ENCODE measurements around the gene KATNIP.
A peak's percentile ranks its signal among the peaks of the same experiment; 100 is the strongest.

KATNIP gene

DNA sequence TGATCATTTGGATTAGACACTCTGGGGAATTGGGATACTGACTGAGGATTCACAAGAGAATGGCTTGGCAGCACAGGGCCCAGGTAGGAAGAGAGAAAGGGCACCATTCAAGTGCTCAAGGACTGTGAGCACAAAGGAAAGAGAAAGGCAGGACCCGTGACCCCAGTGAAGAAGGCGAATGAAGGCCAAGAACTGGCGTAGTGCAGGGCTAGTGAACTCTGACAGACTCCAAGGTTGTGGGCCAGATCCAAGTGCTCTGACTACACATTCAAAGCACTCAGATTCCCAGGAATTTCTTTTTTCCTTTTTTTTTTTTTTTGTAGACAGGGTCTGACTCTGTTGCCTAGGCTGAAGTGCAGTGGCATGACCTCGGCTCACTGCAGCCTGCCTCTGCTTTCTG lies 5.3 kb upstream of the KATNIP start:
- in situ Hi-C loops (cut with MboI; ENCODE audit: low pct_unique_long_range_greater_than_20kb, low sequenced_read_pairs, unreplicated experiment), result no loop called here
- TF ChIP-seq, protein P1, sequence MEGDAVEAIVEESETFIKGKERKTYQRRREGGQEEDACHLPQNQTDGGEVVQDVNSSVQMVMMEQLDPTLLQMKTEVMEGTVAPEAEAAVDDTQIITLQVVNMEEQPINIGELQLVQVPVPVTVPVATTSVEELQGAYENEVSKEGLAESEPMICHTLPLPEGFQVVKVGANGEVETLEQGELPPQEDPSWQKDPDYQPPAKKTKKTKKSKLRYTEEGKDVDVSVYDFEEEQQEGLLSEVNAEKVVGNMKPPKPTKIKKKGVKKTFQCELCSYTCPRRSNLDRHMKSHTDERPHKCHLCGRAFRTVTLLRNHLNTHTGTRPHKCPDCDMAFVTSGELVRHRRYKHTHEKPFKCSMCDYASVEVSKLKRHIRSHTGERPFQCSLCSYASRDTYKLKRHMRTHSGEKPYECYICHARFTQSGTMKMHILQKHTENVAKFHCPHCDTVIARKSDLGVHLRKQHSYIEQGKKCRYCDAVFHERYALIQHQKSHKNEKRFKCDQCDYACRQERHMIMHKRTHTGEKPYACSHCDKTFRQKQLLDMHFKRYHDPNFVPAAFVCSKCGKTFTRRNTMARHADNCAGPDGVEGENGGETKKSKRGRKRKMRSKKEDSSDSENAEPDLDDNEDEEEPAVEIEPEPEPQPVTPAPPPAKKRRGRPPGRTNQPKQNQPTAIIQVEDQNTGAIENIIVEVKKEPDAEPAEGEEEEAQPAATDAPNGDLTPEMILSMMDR (IDR thresholded peaks at IDR 0.05; ENCODE audit: extremely low read depth, insufficient read depth, missing control alignments), result no peak
- DNase-seq (ENCODE audit: low spot score), result no peak

DNA sequence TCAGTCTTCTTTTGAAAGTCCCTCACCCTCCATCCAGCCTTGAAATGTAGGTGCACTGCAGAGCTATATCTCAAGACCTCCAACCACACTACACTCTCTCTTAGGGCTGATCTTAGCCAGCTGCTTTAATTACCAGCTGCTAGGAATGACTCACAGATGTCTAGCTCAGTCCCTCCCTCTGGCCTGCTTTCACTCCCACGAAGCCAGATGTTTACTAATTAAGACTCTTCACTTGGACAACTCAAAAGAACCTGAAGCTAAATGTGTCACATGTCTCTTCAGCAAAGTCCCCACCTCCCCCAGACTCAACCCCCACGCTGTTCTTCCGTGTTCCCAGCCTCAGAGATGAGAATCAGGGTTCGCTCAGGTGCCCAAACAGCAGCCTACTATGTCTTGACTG lies 2.8 kb upstream of the KATNIP start:
- peak; percentile 60 for DNase-seq (ENCODE audit: low spot score)
- in situ Hi-C loops (cut with MboI; ENCODE audit: low pct_unique_long_range_greater_than_20kb, low sequenced_read_pairs, unreplicated experiment), result no loop called here
- TF ChIP-seq, protein P1 (IDR thresholded peaks at IDR 0.05; ENCODE audit: extremely low read depth, insufficient read depth, missing control alignments), result no peak

DNA sequence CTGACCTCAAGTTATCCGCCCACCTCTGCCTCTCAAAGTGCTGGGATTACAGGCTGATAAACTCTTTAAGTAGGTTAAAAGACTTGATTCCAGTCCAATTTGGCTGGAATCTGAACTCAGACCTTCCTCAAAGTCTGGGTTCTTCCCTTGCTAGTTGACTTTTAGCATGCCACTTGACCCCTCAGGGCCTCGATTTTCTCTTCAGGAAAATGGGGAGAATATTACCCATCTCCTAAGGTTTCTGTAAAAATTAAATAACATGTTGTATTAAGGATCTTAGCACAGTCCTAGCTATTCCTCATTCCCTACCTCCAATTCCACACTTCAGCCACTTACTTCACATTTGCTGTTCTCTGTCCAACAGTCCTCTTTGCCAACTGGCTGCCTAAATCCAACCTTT lies 2.1 kb upstream of the KATNIP start:
- DNase-seq (ENCODE audit: low spot score), result no peak
- TF ChIP-seq, protein P1 (IDR thresholded peaks at IDR 0.05; ENCODE audit: extremely low read depth, insufficient read depth, missing control alignments), result no peak
- in situ Hi-C loops (cut with MboI; ENCODE audit: low pct_unique_long_range_greater_than_20kb, low sequenced_read_pairs, unreplicated experiment), result no loop called here

DNA sequence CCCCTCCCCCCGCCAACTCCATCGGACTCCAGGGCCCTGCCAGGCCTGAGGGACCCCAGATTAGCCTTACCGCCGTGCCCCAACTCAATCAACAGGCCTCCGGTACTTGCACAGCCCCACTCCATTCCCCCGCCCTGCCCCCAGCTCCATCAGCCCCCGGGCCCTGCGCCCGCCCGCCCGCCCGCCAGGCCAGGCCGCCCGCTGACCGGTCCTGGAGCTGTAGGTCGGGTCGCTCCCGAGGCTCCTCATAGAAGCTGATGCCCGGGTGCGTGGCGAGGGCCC lies 539 bp upstream of the KATNIP start:
- TF ChIP-seq, protein P1 (IDR thresholded peaks at IDR 0.05; ENCODE audit: extremely low read depth, insufficient read depth, missing control alignments), result no peak
- in situ Hi-C loops (cut with MboI; ENCODE audit: low pct_unique_long_range_greater_than_20kb, low sequenced_read_pairs, unreplicated experiment), result no loop called here
- peak; percentile 34 for DNase-seq (ENCODE audit: low spot score)

DNA sequence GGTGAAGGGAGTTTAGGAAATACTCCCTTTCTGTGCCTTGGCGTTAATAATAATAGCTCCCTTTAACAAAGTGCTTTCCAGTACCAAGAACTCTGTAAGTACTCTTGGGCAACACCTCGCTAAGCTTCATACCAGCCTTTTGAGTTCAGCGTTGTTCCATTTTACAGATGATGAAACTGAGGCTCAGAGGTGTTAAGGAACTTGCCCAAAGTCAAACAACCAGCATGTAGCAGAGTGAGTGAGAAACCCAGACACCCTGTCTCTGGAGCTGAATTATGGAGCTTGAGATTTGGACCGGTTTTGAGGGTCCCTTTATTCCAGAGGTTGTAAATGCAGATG lies 607 bp downstream of the KATNIP start:
- in situ Hi-C loops (cut with MboI; ENCODE audit: low pct_unique_long_range_greater_than_20kb, low sequenced_read_pairs, unreplicated experiment), result no loop called here
- DNase-seq (ENCODE audit: low spot score), result no peak
- TF ChIP-seq, protein P1 (IDR thresholded peaks at IDR 0.05; ENCODE audit: extremely low read depth, insufficient read depth, missing control alignments), result no peak

DNA sequence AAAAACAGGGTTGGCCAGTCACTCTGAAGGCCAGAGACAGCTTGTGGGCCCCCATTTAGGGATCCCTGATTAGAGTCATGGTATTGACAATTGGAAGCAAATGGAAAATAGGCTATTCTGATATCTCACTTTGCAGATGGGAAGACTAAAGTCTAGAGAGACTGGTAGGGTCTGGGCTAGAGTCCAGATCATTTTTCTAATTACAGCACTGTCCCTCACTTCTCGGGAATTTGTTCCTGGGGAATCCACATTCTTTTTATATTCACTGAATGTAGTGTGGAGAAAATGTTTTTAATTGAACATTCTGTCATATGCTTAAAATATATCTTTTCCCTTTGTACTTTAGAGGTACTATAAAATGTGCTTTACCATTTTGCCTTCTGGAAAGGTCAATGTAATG lies 1.1 kb downstream of the KATNIP start:
- DNase-seq (ENCODE audit: low spot score), result no peak
- in situ Hi-C loops (cut with MboI; ENCODE audit: low pct_unique_long_range_greater_than_20kb, low sequenced_read_pairs, unreplicated experiment), result no loop called here

DNA sequence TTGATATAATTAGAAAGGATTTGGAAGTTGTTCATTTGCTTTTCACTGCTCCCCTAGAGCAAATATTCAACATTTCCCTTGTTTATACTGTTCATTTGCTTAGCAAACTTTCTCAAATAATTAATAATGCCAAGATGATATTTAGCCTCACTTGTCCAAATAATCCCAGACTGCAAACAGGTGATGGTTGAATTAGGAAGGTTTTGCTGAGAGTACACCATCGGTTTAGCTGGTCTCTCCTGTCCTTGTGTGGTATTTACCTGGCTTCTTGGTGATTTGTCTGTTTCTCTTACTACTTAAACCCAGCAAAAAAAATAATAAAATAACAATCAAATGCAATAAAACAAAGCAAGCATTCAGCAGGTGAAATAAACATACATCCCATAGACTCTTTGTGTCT lies 6.5 kb downstream of the KATNIP start:
- no peak for DNase-seq (ENCODE audit: low spot score)
- TF ChIP-seq, protein P1 (IDR thresholded peaks at IDR 0.05; ENCODE audit: extremely low read depth, insufficient read depth, missing control alignments), result no peak
- in situ Hi-C loops (cut with MboI; ENCODE audit: low pct_unique_long_range_greater_than_20kb, low sequenced_read_pairs, unreplicated experiment), result no loop called here

More for the DNA sequence above, 1.1 kb downstream of the KATNIP start:
- TF ChIP-seq, protein P1 (IDR thresholded peaks at IDR 0.05; ENCODE audit: extremely low read depth, insufficient read depth, missing control alignments), result no peak
